Erythroblast (primary cell): Measurements from ENCODE around the gene PLEKHG5.
"Not testable (repeated sequence)": the region's sequence is repeated elsewhere in the genome, so short reads cannot be mapped to it uniquely, and the experiment has no call there.

Experiments used
- DNase-seq, 2 experiments: peaks; one replicate each; lab custom pipeline; 2025; lab: John Stamatoyannopoulos, UW
- GATA1 ChIP-seq: IDR thresholded peaks from 2 replicates; pipeline ENCODE4 v1.6.1; 2011; ENCODE audit warnings: low read depth, mild to moderate bottlenecking, control low read depth, low read length, moderate library complexity
- POLR2A ChIP-seq: IDR thresholded peaks from 2 replicates; pipeline ENCODE4 v1.6.1; 2011; ENCODE audit warnings: mild to moderate bottlenecking, low read length

Gene PLEKHG5

GRCh38 chr1:6461051-6461530, 30.4 kb downstream of the PLEKHG5 start:
- no peak for TF ChIP-seq POLR2A
- no peak for TF ChIP-seq GATA1
- no peak for DNase-seq

GRCh38 chr1:6460301-6461050, 31.0 kb downstream of the PLEKHG5 start:
- TF ChIP-seq GATA1 (no peak), POLR2A (no peak)
- no peak for DNase-seq

- DNase-seq = no peak
- TF ChIP-seq GATA1 (no peak), POLR2A (no peak)
Observed at GRCh38 chr1:6459850-6460265, 31.6 kb downstream of the PLEKHG5 start.

- no peak for DNase-seq
- TF ChIP-seq POLR2A = no peak
- no peak for TF ChIP-seq GATA1
Observed at GRCh38 chr1:6456800-6457466, 34.5 kb downstream of the PLEKHG5 start.

- not testable (repeated sequence) for DNase-seq
Observed at GRCh38 chr1:6455752-6456520, 35.5 kb downstream of the PLEKHG5 start.

GRCh38 chr1:6454856-6455751, 36.4 kb downstream of the PLEKHG5 start:
- no peak for TF ChIP-seq GATA1
- TF ChIP-seq POLR2A = no peak
- peak; percentile 38 to 44 for DNase-seq

- DNase-seq = peak; percentile 28 to 29
Observed at GRCh38 chr1:6453895-6454855, 37.3 kb downstream of the PLEKHG5 start.

- TF ChIP-seq POLR2A (no peak), GATA1 (no peak)
- no peak for DNase-seq
Observed at GRCh38 chr1:6450943-6451373, 40.5 kb downstream of the PLEKHG5 start.

- not testable (repeated sequence) for DNase-seq
Observed at GRCh38 chr1:6450486-6450885, 41.0 kb downstream of the PLEKHG5 start.

- DNase-seq = no peak
- TF ChIP-seq GATA1 (no peak), POLR2A (no peak)
Observed at GRCh38 chr1:6450005-6450450, 41.4 kb downstream of the PLEKHG5 start.

GRCh38 chr1:6448749-6449631, 42.5 kb downstream of the PLEKHG5 start:
- DNase-seq = no peak
- TF ChIP-seq GATA1 (no peak), POLR2A (no peak)
